A549 treated with Mapracorat at 1 μM for 4 hours (cell line): ENCODE data around the gene SPG11. TPM values are rescaled to one million over a fixed set of nuclear protein-coding genes. Genes with fewer than 3 reads are reported as not detected.

Experiments
- total RNA-seq: library from RNA; stranded (reverse); fragments of 200-300 nt; extraction: Qiagen RNA extraction; gene quantifications from 5 replicates; pipeline ENCODE4 v1.2.3, GENCODE V29; 2022

The SPG11 gene, protein sequence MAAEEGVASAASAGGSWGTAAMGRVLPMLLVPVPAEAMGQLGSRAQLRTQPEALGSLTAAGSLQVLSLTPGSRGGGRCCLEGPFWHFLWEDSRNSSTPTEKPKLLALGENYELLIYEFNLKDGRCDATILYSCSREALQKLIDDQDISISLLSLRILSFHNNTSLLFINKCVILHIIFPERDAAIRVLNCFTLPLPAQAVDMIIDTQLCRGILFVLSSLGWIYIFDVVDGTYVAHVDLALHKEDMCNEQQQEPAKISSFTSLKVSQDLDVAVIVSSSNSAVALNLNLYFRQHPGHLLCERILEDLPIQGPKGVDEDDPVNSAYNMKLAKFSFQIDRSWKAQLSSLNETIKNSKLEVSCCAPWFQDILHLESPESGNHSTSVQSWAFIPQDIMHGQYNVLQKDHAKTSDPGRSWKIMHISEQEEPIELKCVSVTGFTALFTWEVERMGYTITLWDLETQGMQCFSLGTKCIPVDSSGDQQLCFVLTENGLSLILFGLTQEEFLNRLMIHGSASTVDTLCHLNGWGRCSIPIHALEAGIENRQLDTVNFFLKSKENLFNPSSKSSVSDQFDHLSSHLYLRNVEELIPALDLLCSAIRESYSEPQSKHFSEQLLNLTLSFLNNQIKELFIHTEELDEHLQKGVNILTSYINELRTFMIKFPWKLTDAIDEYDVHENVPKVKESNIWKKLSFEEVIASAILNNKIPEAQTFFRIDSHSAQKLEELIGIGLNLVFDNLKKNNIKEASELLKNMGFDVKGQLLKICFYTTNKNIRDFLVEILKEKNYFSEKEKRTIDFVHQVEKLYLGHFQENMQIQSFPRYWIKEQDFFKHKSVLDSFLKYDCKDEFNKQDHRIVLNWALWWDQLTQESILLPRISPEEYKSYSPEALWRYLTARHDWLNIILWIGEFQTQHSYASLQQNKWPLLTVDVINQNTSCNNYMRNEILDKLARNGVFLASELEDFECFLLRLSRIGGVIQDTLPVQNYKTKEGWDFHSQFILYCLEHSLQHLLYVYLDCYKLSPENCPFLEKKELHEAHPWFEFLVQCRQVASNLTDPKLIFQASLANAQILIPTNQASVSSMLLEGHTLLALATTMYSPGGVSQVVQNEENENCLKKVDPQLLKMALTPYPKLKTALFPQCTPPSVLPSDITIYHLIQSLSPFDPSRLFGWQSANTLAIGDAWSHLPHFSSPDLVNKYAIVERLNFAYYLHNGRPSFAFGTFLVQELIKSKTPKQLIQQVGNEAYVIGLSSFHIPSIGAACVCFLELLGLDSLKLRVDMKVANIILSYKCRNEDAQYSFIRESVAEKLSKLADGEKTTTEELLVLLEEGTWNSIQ (N-terminal part only)
- 7.9 to 10.2 TPM (median 8.8 TPM) in 5 replicates for total RNA-seq

GRCh38 chr15:44663410-44664308 is at the start of gene SPG11:
Gene SPG11 (minus strand): TSS chr15:44663662. CDS start chr15:44663647, 15 bp downstream.

DNA sequence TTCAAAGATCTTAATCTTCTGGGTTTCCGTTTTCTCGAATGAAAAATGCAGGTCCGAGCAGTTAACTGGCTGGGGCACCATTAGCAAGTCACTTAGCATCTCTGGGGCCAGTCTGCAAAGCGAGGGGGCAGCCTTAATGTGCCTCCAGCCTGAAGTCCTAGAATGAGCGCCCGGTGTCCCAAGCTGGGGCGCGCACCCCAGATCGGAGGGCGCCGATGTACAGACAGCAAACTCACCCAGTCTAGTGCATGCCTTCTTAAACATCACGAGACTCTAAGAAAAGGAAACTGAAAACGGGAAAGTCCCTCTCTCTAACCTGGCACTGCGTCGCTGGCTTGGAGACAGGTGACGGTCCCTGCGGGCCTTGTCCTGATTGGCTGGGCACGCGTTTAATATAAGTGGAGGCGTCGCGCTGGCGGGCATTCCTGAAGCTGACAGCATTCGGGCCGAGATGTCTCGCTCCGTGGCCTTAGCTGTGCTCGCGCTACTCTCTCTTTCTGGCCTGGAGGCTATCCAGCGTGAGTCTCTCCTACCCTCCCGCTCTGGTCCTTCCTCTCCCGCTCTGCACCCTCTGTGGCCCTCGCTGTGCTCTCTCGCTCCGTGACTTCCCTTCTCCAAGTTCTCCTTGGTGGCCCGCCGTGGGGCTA is 47.8 kb upstream of the SPG11 start, which contains the start of the genes B2M and PATL2:
B2M (plus strand) TSS at position 422 of the 647 bp plus-strand sequence; CDS start at position 452, 30 bp downstream.
PATL2 (minus strand) TSS at position 228 of the 647 bp plus-strand sequence. CDS start 34,833 bp downstream, outside the sequence.

GRCh38 chr15:44536962-44537734 is 126.3 kb downstream of the SPG11 start, which contains the start of gene EIF3J:
Gene EIF3J (plus strand): TSS chr15:44537147. CDS start chr15:44537195, 48 bp downstream.

Other genes with a start within 250 kb of the SPG11 start
- 10.8 to 23.1 TPM (median 15.1 TPM) in 5 replicates for gene CTDSPL2, start 236.0 kb downstream of the SPG11 start, total RNA-seq
- gene EIF3J, start 126.5 kb downstream of the SPG11 start, total RNA-seq = 78.7 to 119 TPM (median 87.3 TPM) in 5 replicates
- gene PATL2, start 47.7 kb upstream of the SPG11 start, total RNA-seq = 0.23 to 0.29 TPM (median 0.23 TPM) in 3 of 5 replicates, not detected in the others
- gene B2M, start 47.9 kb upstream of the SPG11 start, total RNA-seq = 405 to 526 TPM (median 431 TPM) in 5 replicates
- 4.2 to 6.8 TPM (median 5.1 TPM) in 5 replicates for gene TRIM69, start 72.9 kb upstream of the SPG11 start, total RNA-seq